Measurements from ENCODE around the gene SGCE. TPM values are rescaled to one million over a fixed set of nuclear protein-coding genes. Genes with fewer than 3 reads are reported as not detected.

SGCE gene
- total RNA-seq, 4 donors from 2014 or later: 3.7 to 14.9 (median 11.4) TPM

DNA sequence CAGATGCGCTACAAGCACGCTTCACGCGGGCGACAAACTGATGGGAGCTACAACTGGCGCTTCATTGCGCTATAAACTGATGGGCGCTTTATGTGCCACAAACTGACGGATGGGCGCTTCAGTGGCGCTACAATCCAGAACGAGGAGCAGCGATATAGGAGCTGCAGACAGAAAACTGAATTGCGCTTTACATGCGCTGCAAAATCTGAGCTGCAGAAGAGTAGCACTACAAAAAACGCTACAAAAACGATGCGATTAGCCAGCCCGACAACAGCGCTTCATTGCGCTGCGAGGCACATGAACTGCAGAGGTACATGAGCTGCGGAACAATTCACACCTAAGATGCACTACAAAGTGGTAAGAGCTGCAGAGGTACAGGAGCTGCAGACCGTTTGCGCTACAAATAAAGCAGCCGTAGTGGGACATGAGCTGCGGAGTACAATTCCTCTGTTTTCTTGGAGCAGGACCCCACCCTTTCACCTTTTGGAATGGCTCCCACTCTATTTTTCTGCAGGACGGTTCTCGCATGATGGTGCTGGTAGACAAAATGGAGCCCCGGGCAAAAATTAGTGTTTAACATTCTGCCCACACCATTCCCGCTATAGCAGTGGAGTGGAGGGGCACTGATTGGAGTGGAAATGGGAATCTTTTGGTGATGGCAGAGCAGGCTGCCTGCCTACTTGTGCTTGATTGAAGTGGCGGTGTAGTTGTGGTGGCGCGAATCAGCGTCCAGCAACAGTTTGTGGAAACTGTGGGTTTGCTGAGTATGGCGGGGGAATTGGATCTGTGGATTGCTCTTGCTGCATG lies 1.2 kb upstream of the SGCE start:
- TF ChIP-seq POLR2A (IDR thresholded peaks at IDR 0.05) (no peak), CTCF (IDR thresholded peaks at IDR 0.05) (no peak)
- Histone ChIP-seq H3K4me1 (peaks cover 0 to 24% (median 0%) of the 10 kb centered on the region in 4 donors), H3K9me3 (no peaks in the 10 kb centered on the region), H3K36me3 (no peaks in the 10 kb centered on the region), H3K27ac (peak overlapping the region in 2 of 4 donors; percentile 21 to 59), H3K4me3 (peak overlapping the region; percentile 37 to 55 (median 48)), H3K27me3 (no peaks in the 10 kb centered on the region)
- peak; percentile 20 to 53 (median 40) for DNase-seq

- Histone ChIP-seq H3K4me1 (peaks cover 0 to 24% (median 0%) of the 10 kb centered on the region in 4 donors), H3K9me3 (no peaks in the 10 kb centered on the region), H3K4me3 (peak overlapping the region; percentile 37 to 55 (median 48)), H3K36me3 (no peaks in the 10 kb centered on the region), H3K27ac (peak overlapping the region in 1 of 4 donors; percentile 59), H3K27me3 (no peaks in the 10 kb centered on the region)
- no peak for TF ChIP-seq CTCF (IDR thresholded peaks at IDR 0.05)
- TF ChIP-seq POLR2A (IDR thresholded peaks at IDR 0.05): no peak
- no peak for DNase-seq
Measured at GRCh38 chr7:94656658-94656924, 658 bp upstream of the SGCE start.

- H3K27me3 ChIP-seq: no peaks in the 10 kb centered on the region
- peak overlapping the region; percentile 50 to 77 (median 60) for H3K27ac ChIP-seq
- no peaks in the 10 kb centered on the region for H3K36me3 ChIP-seq
- TF ChIP-seq POLR2A (IDR thresholded peaks at IDR 0.05) (no peak), CTCF (IDR thresholded peaks at IDR 0.05) (no peak)
- no peaks in the 10 kb centered on the region for H3K9me3 ChIP-seq
- DNase-seq: peak in 1 of 3 donors; percentile 42
- H3K4me1 ChIP-seq: peaks cover 0 to 24% (median 0%) of the 10 kb centered on the region in 4 donors
- peak overlapping the region; percentile 37 to 55 (median 48) for H3K4me3 ChIP-seq
Measured at GRCh38 chr7:94655126-94655847, 646 bp downstream of the SGCE start.

- H3K27ac ChIP-seq: peak overlapping the region in 2 of 4 donors; percentile 59 to 77
Measured at GRCh38 chr7:94654783-94655125, 1.2 kb downstream of the SGCE start.

More at GRCh38 chr7:94654783-94655125, 1.2 kb downstream of the SGCE start:
- TF ChIP-seq POLR2A (IDR thresholded peaks at IDR 0.05): no peak
- TF ChIP-seq CTCF (IDR thresholded peaks at IDR 0.05): no peak
- Histone ChIP-seq H3K27me3 (no peaks in the 10 kb centered on the region), H3K4me1 (peaks cover 0 to 24% (median 0%) of the 10 kb centered on the region in 4 donors), H3K9me3 (no peaks in the 10 kb centered on the region), H3K4me3 (peak overlapping the region; percentile 37 to 55 (median 48)), H3K36me3 (no peaks in the 10 kb centered on the region)
- no peak for DNase-seq
